Panc1 (cell line): ENCODE data around the gene FPR1. TPM values are rescaled to one million over a fixed set of nuclear protein-coding genes. Genes with fewer than 3 reads are reported as not detected.

Experiments
- ATAC-seq: fragments of 200-7000 bp; cut with Tn5 transposase; 2 replicates; pipeline ENCODE4 v1.9.1; 2020; ENCODE audit warnings: mild to moderate bottlenecking, moderate library complexity
- BruUV-seq: library from RNA; stranded (reverse); fragments of 400-500 nt; replicated peaks from 2 replicates; lab custom pipeline; 2021; lab: Mats Ljungman, UMichigan
- CTCF ChIA-PET: fragments of 300-600 bp; sonication (Branson Sonifier 250); formaldehyde crosslinking; loops from one replicate; lab custom pipeline; 2022; ENCODE audit warnings: antibody characterized with exemption; lab: Charles Lee
- POLR2A ChIA-PET: fragments of 300-600 bp; sonication (Branson Sonifier 250); formaldehyde crosslinking; loops from one replicate; lab custom pipeline; 2022; ENCODE audit warnings: antibody characterized with exemption; lab: Charles Lee
- DNase-seq: peaks from one replicate; pipeline ENCODE4 v3.0.0-alpha.2; 2010; ENCODE audit warnings: low read depth, low spot score
- H3K27ac ChIP-seq: 2 replicates; pipeline ENCODE4 v1.5.1; 2011; ENCODE audit warnings: mild to moderate bottlenecking, low read length, inconsistent platforms
- H3K27me3 ChIP-seq: fragments of 200-500 bp; sonication (Bioruptor generic); 2 replicates; pipeline ENCODE4 v1.6.0; 2014; ENCODE audit warnings: low read length, inconsistent platforms; ENCODE audit not compliant: control insufficient read depth, insufficient read depth
- H3K36me3 ChIP-seq: fragments of 200-500 bp; sonication (Bioruptor generic); 2 replicates; pipeline ENCODE4 v1.5.1; 2014; ENCODE audit warnings: inconsistent platforms, mild to moderate bottlenecking, low read length, moderate library complexity; ENCODE audit not compliant: control insufficient read depth, insufficient read depth
- H3K4me1 ChIP-seq: 2 replicates; pipeline ENCODE4 v1.5.1; 2011; ENCODE audit warnings: inconsistent platforms, mild to moderate bottlenecking, low read length, moderate library complexity; ENCODE audit not compliant: control insufficient read depth, insufficient read depth
- H3K4me3 ChIP-seq, 2 experiments: 2 replicates each; pipeline ENCODE4 v1.5.1; 2011 to 2012; ENCODE audit warnings: low read depth in 2 of 2, low read length in 2 of 2, mild to moderate bottlenecking in 2 of 2, inconsistent platforms in 1 of 2, moderate library complexity in 1 of 2
- H3K9me3 ChIP-seq: fragments of 200-500 bp; sonication (Bioruptor generic); 2 replicates; pipeline ENCODE4 v1.5.1; 2014; ENCODE audit warnings: low read depth, mild to moderate bottlenecking, inconsistent platforms, low read length, moderate library complexity; ENCODE audit not compliant: control insufficient read depth, insufficient read depth
- CTCF ChIP-seq: fragments of 450-650 bp; IDR thresholded peaks from 2 replicates; pipeline ENCODE4 v1.5.1; 2017; ENCODE audit warnings: mild to moderate bottlenecking
- POLR2AphosphoS5 ChIP-seq: IDR thresholded peaks from 2 replicates; pipeline ENCODE4 v1.6.1; 2012; ENCODE audit warnings: mild to moderate bottlenecking, low read depth, low read length, moderate library complexity
- REST ChIP-seq, 2 experiments: IDR thresholded peaks; 2 replicates each; pipeline ENCODE4 v1.6.1; 2011 to 2012; ENCODE audit warnings: low read depth in 2 of 2, control low read depth in 1 of 2, low read length in 1 of 2, mild to moderate bottlenecking in 1 of 2, moderate library complexity in 1 of 2; ENCODE audit not compliant: insufficient read depth in 1 of 2
- SIN3A ChIP-seq: IDR thresholded peaks from 2 replicates; pipeline ENCODE4 v1.6.1; 2012; ENCODE audit warnings: low read depth, mild to moderate bottlenecking, low read length, moderate library complexity, borderline replicate concordance; ENCODE audit not compliant: insufficient read depth
- TCF7L2 ChIP-seq: IDR thresholded peaks from 2 replicates; pipeline ENCODE4 v1.6.1; 2011; ENCODE audit warnings: mild to moderate bottlenecking, low read depth, low read length, inconsistent platforms
- in situ Hi-C: cut with HindIII; loops from 2 replicates; pipeline ENCODE4 v1.10.0; 2016; ENCODE audit warnings: low sequenced_read_pairs, low pct_unique_long_range_greater_than_20kb
- intact Hi-C: fragments of 100-400 bp; cut with micrococcal nuclease; formaldehyde crosslinking; loops from one replicate; pipeline ENCODE4 v1.10.0; 2022; ENCODE audit not compliant: unreplicated experiment
- total RNA-seq: library from RNA; stranded (reverse); gene quantifications from one replicate; pipeline ENCODE4 v1.2.1, GENCODE V29; 2021; ENCODE audit not compliant: unreplicated experiment

The FPR1 gene
- total RNA-seq, 1 experiment from 2014 or later: not detected

- CTCF ChIA-PET: no interaction called here
- Histone ChIP-seq H3K36me3 (no peaks in the 10 kb centered on the region), H3K4me1 (no peaks in the 10 kb centered on the region), H3K27ac (no peak overlapping the region), H3K9me3 (no peaks in the 10 kb centered on the region), H3K4me3 (no peak overlapping the region), H3K27me3 (no peaks in the 10 kb centered on the region; the same call in 1 of the 2 replicates)
- TF ChIP-seq SIN3A (no peak), POLR2AphosphoS5 (no peak)
- DNase-seq (no peak), ATAC-seq (no peak)
- intact Hi-C loops: no loop called here
- in situ Hi-C loops: no loop called here
- POLR2A ChIA-PET: no interaction called here
- BruUV-seq: no TSS peak
Observed at GRCh38 chr19:51715850-51716249, 35.8 kb downstream of the FPR1 start.

- H3K27me3 ChIP-seq: no peaks in the 10 kb centered on the region; the same call in 1 of the 2 replicates
- in situ Hi-C loops (no loop called here), intact Hi-C loops (loop anchor here (5.0 kb wide), 1 partner anchor 62 kb away; no protein-coding TSS in a partner anchor)
- no peaks in the 10 kb centered on the region for H3K9me3 ChIP-seq
- no peaks in the 10 kb centered on the region for H3K4me1 ChIP-seq
- no TSS peak for BruUV-seq
- ChIA-PET CTCF (no interaction called here), POLR2A (no interaction called here)
- H3K4me3 ChIP-seq: no peak overlapping the region
- no peak for DNase-seq
- no peak for ATAC-seq
- H3K36me3 ChIP-seq: no peaks in the 10 kb centered on the region
- no peak overlapping the region for H3K27ac ChIP-seq
- TF ChIP-seq TCF7L2: no peak
- no peak for TF ChIP-seq SIN3A
- TF ChIP-seq REST (IDR thresholded peaks at IDR 0.05; ENCODE audit: insufficient read depth in 1 of 2, low read depth in 2 of 2, low read length in 1 of 2): no peak
- TF ChIP-seq CTCF: no peak
- TF ChIP-seq POLR2AphosphoS5: no peak
Observed at GRCh38 chr19:51714848-51715247, 36.8 kb downstream of the FPR1 start.
